ENCODE measurements around the gene STK33.

DNA sequence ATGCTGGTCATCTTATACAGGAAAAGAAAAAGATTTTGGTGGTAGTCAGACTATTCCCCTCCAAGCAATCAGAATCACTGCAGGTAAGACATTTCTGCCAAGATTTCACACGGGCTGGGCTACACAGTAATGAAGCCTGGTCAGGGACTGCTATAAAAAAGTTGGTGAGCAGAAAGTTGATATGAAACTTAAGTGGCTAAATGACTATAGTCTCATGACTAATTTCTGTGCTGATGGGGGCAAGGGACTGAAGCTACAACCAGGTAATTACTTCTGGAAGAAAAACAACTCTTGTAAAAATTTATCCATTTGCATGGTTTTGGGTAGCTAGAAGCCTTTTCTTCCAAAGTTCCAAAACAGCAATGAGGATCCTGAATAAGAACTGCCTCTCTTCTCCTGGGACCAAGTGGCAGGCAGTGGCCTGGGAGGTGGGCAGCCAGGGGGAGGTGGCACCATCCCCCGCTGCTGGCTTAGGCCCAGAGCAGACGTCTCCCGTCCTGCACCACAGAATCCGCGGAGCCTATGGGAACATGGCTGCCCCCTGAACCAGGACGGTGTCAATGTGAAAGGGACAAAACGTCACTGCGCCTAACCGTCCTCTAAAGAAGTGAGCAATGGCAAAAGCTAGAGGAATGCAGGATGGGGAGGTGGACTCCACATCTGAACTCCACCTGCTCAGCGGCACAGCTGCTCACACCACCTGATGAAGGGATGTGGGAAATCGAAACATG lies 207.7 kb downstream of the STK33 start:
- TF ChIP-seq, protein P1, sequence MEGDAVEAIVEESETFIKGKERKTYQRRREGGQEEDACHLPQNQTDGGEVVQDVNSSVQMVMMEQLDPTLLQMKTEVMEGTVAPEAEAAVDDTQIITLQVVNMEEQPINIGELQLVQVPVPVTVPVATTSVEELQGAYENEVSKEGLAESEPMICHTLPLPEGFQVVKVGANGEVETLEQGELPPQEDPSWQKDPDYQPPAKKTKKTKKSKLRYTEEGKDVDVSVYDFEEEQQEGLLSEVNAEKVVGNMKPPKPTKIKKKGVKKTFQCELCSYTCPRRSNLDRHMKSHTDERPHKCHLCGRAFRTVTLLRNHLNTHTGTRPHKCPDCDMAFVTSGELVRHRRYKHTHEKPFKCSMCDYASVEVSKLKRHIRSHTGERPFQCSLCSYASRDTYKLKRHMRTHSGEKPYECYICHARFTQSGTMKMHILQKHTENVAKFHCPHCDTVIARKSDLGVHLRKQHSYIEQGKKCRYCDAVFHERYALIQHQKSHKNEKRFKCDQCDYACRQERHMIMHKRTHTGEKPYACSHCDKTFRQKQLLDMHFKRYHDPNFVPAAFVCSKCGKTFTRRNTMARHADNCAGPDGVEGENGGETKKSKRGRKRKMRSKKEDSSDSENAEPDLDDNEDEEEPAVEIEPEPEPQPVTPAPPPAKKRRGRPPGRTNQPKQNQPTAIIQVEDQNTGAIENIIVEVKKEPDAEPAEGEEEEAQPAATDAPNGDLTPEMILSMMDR (IDR thresholded peaks at IDR 0.05) = no peak
- TF ChIP-seq POLR2AphosphoS5 (IDR thresholded peaks at IDR 0.05; ENCODE audit: low read depth, low read length) (no peak), SIN3A (IDR thresholded peaks at IDR 0.05; ENCODE audit: borderline replicate concordance, insufficient read depth, low read depth, low read length) (no peak), TCF7L2 (IDR thresholded peaks at IDR 0.05; ENCODE audit: low read depth, low read length) (no peak)
- TF ChIP-seq, protein P2, sequence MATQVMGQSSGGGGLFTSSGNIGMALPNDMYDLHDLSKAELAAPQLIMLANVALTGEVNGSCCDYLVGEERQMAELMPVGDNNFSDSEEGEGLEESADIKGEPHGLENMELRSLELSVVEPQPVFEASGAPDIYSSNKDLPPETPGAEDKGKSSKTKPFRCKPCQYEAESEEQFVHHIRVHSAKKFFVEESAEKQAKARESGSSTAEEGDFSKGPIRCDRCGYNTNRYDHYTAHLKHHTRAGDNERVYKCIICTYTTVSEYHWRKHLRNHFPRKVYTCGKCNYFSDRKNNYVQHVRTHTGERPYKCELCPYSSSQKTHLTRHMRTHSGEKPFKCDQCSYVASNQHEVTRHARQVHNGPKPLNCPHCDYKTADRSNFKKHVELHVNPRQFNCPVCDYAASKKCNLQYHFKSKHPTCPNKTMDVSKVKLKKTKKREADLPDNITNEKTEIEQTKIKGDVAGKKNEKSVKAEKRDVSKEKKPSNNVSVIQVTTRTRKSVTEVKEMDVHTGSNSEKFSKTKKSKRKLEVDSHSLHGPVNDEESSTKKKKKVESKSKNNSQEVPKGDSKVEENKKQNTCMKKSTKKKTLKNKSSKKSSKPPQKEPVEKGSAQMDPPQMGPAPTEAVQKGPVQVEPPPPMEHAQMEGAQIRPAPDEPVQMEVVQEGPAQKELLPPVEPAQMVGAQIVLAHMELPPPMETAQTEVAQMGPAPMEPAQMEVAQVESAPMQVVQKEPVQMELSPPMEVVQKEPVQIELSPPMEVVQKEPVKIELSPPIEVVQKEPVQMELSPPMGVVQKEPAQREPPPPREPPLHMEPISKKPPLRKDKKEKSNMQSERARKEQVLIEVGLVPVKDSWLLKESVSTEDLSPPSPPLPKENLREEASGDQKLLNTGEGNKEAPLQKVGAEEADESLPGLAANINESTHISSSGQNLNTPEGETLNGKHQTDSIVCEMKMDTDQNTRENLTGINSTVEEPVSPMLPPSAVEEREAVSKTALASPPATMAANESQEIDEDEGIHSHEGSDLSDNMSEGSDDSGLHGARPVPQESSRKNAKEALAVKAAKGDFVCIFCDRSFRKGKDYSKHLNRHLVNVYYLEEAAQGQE (IDR thresholded peaks at IDR 0.05; ENCODE audit: insufficient read depth in 1 of 2, low read depth in 2 of 2, low read length in 1 of 2) = no peak

Data from Panc1 (cell line).